Sigmoid colon (tissue), 3 donors: Measurements from ENCODE around the gene COBL.

ENCODE experiments used
- POLR2A ChIP-seq, 2 donors: fragments of 450-650 bp; IDR thresholded peaks; one replicate each; pipeline ENCODE4 v1.6.1; 2016; ENCODE audit warnings: antibody characterized with exemption in 2 of 2, mild to moderate bottlenecking in 2 of 2, moderate library complexity in 2 of 2
- TF ChIP-seq, protein P1 (sequence below), 4 experiments: fragments of 450-650 bp in 3 of 4; fragments of 200-600 bp in 1 of 4; IDR thresholded peaks; one replicate each; pipeline ENCODE4 v1.5.1; 2016 to 2019; ENCODE audit warnings: antibody characterized with exemption in 4 of 4, mild to moderate bottlenecking in 3 of 4, moderate library complexity in 2 of 4

DNA sequence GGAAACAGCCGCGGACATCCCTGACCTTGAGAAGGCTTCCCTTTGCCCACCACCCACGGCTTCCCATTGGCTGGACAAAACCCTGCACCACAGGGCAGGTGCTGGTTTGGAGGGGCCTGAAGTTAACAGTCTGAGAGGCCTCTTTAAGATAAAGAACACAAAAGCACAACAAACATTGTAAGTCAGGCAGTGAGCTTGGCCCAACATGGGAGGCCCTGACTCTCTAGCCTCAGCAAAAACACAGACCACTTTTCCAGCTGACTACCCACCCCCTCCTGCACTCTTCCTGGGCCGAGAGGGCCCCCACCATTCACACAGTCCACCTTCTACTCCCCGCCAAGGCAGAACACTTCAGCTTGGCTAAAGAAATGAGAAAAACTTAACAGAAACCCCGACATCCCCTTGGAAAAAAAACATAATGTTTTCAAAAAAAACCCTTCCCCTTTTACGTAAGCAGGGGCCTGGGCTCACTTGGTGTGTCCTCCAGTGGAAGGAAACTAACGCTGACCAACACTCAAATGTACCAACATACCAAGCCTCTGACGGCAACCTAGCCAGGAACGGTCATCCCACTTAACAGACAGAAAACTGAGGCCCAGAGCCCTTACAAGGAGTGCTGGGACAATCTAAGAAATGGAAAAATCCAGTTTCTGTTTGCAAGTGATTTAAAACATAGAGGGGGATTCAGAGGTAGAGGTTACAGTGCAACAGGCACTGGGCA is 80.9 kb downstream of the COBL start:
- TF ChIP-seq POLR2A (IDR thresholded peaks at IDR 0.05): no peak
- TF ChIP-seq, protein P1, sequence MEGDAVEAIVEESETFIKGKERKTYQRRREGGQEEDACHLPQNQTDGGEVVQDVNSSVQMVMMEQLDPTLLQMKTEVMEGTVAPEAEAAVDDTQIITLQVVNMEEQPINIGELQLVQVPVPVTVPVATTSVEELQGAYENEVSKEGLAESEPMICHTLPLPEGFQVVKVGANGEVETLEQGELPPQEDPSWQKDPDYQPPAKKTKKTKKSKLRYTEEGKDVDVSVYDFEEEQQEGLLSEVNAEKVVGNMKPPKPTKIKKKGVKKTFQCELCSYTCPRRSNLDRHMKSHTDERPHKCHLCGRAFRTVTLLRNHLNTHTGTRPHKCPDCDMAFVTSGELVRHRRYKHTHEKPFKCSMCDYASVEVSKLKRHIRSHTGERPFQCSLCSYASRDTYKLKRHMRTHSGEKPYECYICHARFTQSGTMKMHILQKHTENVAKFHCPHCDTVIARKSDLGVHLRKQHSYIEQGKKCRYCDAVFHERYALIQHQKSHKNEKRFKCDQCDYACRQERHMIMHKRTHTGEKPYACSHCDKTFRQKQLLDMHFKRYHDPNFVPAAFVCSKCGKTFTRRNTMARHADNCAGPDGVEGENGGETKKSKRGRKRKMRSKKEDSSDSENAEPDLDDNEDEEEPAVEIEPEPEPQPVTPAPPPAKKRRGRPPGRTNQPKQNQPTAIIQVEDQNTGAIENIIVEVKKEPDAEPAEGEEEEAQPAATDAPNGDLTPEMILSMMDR (IDR thresholded peaks at IDR 0.05): no peak
